Measurements from ENCODE around the gene SCGB1D4. TPM values are rescaled to one million over a fixed set of nuclear protein-coding genes. Genes with fewer than 3 reads are reported as not detected.

Gene SCGB1D4
- total RNA-seq (2022; extraction: Qiagen RNA extraction), result not detected in 5 replicates

DNA sequence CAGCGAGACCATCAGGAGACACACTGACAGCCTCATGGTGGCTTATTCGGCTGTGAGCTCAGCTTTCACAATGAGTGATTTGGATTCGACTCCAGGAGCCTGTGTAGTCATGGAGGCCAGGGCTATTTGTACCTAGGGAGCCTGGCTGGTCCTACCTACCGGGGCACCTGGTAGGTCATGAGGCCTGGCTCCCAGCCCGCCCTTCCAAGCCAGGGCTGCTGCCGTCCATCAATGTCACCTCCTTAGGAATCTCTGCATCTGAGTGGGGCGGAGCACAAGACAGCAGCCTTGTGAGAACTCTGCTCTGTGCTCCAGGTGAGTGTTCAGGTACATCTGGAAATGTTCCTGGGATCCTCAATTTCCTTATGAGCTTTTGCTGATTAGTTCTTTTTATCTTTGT is at the start of gene SCGB1D4:
Gene SCGB1D4 (minus strand): TSS at position 101 of the 400 bp plus-strand sequence. CDS start 65 bp downstream, at position 36.

DNA sequence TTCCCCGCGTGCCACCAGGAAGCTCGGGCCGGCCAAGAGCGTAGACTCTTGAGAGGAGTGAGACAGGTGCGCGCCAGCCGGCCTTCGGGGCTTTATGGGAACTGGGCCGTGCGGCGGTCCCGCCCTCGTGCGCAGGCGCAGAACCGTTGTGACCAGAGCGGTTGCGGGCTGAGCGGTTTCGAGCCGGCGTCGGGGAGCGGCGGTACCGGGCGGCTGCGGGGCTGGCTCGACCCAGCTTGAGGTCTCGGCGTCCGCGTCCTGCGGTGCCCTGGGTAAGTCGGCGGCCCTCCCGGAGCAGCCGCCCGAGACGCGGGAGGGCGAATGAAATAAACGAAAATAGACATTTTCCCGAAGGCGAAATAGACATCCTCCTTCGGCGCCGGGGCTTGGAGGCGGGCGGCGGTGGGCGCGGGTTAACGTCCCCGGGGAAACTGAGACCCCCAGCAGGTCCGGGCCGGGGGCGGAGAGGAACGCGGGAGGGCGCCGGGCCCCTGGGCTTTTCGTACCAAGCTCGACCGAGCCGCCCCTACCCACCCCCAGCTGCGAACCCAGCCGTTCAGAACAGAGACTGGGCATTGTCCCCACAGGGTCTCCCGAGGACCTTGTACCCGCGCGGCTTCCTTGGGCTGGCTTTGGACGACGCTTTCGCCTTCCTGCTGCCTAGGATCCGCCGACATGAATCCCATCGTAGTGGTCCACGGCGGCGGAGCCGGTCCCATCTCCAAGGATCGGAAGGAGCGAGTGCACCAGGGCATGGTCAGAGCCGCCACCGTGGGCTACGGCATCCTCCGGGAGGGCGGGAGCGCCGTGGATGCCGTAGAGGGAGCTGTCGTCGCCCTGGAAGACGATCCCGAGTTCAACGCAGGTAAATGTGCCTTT is 38.7 kb upstream of the SCGB1D4 start, which contains the start of gene ASRGL1:
Gene ASRGL1 (plus strand): TSS at position 146 of the 879 bp plus-strand sequence. CDS start 530 bp downstream, at position 676.

DNA sequence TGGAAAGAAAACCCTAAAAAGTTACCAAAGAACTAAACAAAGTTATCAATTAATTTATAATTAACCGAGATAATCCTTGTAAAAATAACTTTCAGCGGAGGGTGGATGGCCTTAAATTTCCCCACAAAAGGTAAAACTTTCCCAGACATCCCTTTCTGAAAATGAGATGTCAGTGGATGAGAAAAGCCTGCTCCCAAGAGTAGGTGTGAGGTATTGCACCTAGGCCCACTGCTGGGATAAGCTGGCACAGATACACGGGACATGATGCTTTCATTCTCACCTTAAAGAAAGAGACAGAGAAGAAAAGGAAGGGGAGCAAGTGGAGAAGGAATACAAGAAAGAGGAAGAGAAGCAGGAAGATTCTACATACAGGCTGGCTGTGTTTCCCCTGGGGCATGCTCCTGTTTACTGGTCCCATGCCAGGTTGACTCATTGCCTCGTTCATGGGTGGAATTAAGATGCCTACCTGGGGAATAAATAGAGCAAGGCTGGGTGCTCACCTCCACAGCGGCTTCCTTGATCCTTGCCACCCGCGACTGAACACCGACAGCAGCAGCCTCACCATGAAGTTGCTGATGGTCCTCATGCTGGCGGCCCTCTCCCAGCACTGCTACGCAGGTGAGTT is 29.1 kb downstream of the SCGB1D4 start, which contains the start of gene SCGB2A2:
Gene SCGB2A2 (plus strand): TSS at position 505 of the 625 bp plus-strand sequence. CDS start 59 bp downstream, at position 564.

Other genes with a start within 250 kb of the SCGB1D4 start
- 43.9 to 57.8 TPM (median 51.8 TPM) in 5 replicates for gene INCENP, start 175.1 kb downstream of the SCGB1D4 start, total RNA-seq (2022; extraction: Qiagen RNA extraction)
- not detected in 5 replicates for gene SCGB1D1, start 108.9 kb downstream of the SCGB1D4 start, total RNA-seq (2022; extraction: Qiagen RNA extraction)
- gene SCGB2A1, start 90.4 kb downstream of the SCGB1D4 start, total RNA-seq (2022; extraction: Qiagen RNA extraction), result not detected in 5 replicates
- gene SCGB1D2, start 56.8 kb downstream of the SCGB1D4 start, total RNA-seq (2022; extraction: Qiagen RNA extraction), result 0.48 TPM in 1 of 5 replicates, not detected in the others
- gene SCGB2A2, start 28.9 kb downstream of the SCGB1D4 start, total RNA-seq (2022; extraction: Qiagen RNA extraction), result not detected in 5 replicates
- 9.6 to 14.3 TPM (median 13.2 TPM) in 5 replicates for gene ASRGL1, start 38.4 kb upstream of the SCGB1D4 start, total RNA-seq (2022; extraction: Qiagen RNA extraction)
- gene SCGB1A1, start 120.0 kb upstream of the SCGB1D4 start, total RNA-seq (2022; extraction: Qiagen RNA extraction), result not detected in 5 replicates
- gene AHNAK, start 247.7 kb upstream of the SCGB1D4 start, total RNA-seq (2022; extraction: Qiagen RNA extraction), result 288 to 390 TPM (median 357 TPM) in 5 replicates

All from A549 treated with Mapracorat at 1 μM for 4 hours (cell line).